Gastroesophageal sphincter (tissue), 3 donors: Measurements from ENCODE around the gene FARS2.
A peak's percentile ranks its signal among the peaks of the same experiment; 100 is the strongest.

Experiments used
- CTCF ChIP-seq, 4 experiments: fragments of 200-600 bp in 2 of 4; fragments of 450-650 bp in 2 of 4; sonication (generic) in 1 of 4; IDR thresholded peaks; one replicate each; pipeline ENCODE4 v1.5.1; 2017 to 2019; ENCODE audit warnings: antibody characterized with exemption in 4 of 4, mild to moderate bottlenecking in 2 of 4, moderate library complexity in 2 of 4
- EP300 ChIP-seq: sonication (generic); formaldehyde crosslinking; IDR thresholded peaks from one replicate; pipeline ENCODE4 v1.6.1; 2017; ENCODE audit warnings: antibody characterized with exemption, mild to moderate bottlenecking

- TF ChIP-seq CTCF (IDR thresholded peaks at IDR 0.05) (peak; percentile 8 to 78 (median 49)), EP300 (no peak)
Observed at GRCh38 chr6:5471044-5471443, 209.7 kb downstream of the FARS2 start.
